GM21447 (cell line): ENCODE measurements around the gene CTNNA3.

Experiments used
- ATAC-seq: cut with Tn5 transposase; IDR thresholded peaks from one replicate; pipeline ENCODE4 v1.9.1; 2021; ENCODE audit not compliant: unreplicated experiment

CTNNA3 gene

DNA sequence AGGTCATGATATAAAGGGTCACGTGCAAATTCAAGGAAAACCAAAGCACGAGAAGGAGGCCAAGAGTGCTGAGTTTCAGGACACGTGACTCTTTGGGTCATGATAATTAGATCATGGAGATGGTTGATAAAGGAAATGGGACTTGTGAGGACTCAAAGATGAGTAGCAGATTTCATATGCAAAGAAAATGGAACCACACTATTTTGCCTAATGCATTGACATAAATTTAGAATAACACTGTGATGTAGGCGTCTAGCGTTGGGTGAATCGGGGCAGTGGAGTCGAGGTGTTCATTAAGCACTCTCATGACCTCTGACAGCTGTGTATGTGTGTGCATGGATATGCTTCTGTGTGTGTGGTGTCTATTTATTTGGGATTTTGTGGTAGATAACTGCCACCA, 1795.7 kb downstream of the CTNNA3 start:
- ATAC-seq: no peak

GRCh38 chr10:65898055-65898454, 1797.9 kb downstream of the CTNNA3 start:
- no peak for ATAC-seq

DNA sequence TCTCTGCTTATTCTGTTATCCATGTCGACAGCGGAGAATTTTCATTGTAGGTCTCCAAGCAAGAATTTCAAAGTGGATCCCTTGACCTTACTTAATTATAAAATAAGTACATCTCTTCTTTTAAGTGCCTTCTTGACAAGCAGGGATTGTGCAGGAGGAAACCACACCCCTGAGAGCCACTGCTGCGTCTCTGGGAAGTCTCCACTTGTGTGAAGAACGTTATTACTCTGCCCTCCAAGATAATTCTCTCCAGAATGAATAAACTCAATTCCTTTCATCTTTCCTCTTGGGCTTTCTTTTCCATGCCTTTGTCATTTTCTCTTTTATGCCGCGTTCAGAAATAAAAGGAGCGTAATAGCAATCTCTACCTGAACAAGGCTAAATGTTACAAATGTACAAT, 1801.0 kb downstream of the CTNNA3 start:
- no peak for ATAC-seq

DNA sequence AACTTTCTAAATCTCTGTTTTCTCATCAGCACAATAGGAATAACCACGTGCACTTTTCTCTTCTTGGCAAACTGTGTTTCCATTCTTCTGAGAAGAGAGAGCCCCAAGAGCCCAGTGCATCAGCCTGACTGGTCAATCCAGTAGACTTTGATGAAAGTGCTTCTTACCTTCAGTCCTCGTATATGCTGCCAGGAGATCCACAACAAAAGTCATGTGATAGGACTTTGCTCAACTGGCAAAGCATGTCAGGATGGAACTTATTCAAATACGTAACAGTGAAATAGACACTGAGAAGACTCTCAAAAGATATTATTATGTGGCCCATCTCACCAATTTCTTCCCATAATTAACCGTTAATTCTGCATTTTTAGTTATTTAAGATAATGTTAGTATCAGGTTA, 1801.6 kb downstream of the CTNNA3 start:
- no peak for ATAC-seq

GRCh38 chr10:65893676-65894075, 1802.3 kb downstream of the CTNNA3 start:
- ATAC-seq: no peak

DNA sequence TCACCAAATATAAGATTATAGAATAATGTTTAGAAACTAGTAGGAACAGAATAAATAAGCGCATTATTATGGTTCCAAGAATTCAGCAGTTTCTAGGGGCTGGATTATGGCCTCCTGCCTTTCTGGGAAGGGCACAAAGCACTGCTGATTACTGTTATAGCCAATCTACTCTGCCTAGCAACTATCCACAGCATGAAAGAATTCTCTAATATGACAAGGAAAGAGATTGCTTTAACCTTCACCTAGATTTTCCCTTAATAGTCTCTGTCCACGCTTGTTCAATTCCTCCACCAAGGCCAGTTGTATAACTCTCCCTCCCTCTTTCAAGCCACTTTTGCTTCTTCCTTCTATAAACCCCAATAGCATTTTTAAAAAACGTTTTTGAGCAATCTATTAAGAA, 1803.7 kb downstream of the CTNNA3 start:
- no peak for ATAC-seq

DNA sequence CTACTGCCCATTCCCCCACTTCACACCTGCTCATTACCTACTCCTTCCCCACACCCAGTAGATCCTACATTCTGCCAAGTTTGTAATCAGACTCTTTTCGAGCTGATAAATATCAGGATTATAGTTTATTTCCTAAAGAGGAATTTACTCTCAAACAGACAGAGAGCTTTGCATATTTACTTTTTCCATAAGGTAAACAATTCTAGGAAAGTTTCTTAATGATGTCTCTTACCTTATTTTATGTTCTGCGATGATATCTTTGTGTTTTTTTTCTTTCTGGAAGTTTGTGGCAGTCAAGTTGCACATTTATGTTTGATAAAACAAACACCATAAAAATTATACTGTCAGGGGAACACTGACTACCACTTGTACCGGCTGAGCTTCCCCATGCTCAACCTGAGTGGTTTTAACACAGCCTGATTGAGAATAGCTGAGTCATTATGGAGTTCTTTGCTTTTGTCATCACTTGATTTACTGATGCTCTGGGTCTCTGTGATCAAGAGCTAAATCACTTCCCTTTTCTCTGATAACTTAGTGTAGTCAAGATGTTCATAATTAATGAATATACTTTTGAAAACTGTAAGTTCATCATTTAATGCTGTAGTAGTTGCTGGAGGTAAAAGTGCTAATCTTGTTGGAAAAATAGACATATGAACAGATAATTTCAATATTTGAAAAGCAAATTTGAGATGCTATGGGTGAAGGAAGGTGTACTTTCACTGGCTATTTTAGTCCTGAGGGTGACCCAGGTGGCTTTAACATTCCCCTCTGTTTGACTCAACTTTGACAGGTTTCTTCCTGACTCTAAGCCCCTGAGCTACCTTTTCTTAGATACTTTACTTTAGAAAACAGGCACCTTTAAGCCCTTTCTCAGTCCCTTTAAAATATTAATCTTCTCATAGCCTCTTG, 1804.7 kb downstream of the CTNNA3 start:
- ATAC-seq: no peak

DNA sequence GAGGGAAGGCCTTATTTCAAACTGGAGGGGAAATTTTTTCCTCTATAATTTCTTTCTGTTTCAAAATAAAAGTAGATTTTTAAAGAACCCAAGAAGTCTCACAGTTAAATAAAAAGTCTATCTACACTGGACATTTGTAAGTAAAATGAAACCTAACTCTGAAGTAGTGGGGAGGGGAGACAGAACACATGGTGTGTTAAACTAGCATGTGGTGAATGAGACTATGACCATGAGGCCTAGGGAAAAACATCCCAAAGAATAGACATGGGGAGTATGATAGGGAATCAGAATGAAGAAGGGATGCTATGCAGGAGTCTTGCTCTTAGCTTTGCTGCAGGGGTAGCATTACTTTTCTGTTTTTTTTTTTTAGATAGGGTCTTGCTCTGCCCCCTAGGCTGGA, 1831.5 kb downstream of the CTNNA3 start:
- ATAC-seq: no peak

DNA sequence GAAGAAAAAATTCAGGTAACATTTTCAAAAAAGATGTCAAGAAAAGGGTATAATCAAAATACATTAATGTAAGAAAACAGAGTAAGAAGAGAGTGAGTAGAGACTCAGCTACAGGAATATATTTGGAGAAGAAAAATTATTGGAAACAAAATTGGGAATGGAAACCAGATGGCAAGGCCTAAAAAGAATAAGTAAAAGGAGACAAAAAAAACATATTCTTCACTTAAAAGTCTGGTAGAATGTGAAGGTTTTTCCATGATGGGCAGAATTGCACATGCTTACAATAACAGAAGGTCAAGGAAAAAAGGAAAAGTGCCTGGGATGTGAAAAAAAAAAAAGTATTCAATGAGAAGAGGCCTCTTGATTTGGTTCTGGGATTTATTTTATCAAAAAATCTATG, 1832.0 kb downstream of the CTNNA3 start:
- no peak for ATAC-seq
